RWPE2 (cell line): ENCODE data around the gene METTL26.
A peak's percentile ranks its signal among the peaks of the same experiment; 100 is the strongest.

Experiments
- ATAC-seq: fragments of 200-7000 bp; cut with Tn5 transposase; 3 replicates; pipeline ENCODE4 v1.9.1; 2021; ENCODE audit warnings: low read depth
- DNase-seq: peaks from one replicate; pipeline ENCODE4 v3.0.0-alpha.2; 2020; ENCODE audit warnings: low spot score
- H3K27ac ChIP-seq: fragments of 450-650 bp; 2 replicates; pipeline ENCODE4 v1.5.1; 2017; ENCODE audit warnings: mild to moderate bottlenecking; ENCODE audit not compliant: poor library complexity, severe bottlenecking
- H3K27me3 ChIP-seq: fragments of 250-450 bp; sonication (Bioruptor Pico); 2 replicates; pipeline ENCODE4 v1.5.1; 2021; ENCODE audit warnings: mild to moderate bottlenecking, moderate library complexity; ENCODE audit not compliant: insufficient read depth, poor library complexity, severe bottlenecking
- H3K36me3 ChIP-seq: fragments of 250-450 bp; sonication (Bioruptor Pico); 2 replicates; pipeline ENCODE4 v1.5.1; 2020; ENCODE audit warnings: low read depth, mild to moderate bottlenecking, moderate library complexity
- H3K4me1 ChIP-seq: fragments of 250-450 bp; sonication (Bioruptor Pico); 2 replicates; pipeline ENCODE4 v1.5.1; 2021; ENCODE audit warnings: mild to moderate bottlenecking, moderate library complexity; ENCODE audit not compliant: insufficient read depth, poor library complexity, severe bottlenecking
- H3K4me3 ChIP-seq: fragments of 250-450 bp; sonication (Bioruptor Pico); 2 replicates; pipeline ENCODE4 v1.5.1; 2021; ENCODE audit warnings: mild to moderate bottlenecking, moderate library complexity; ENCODE audit not compliant: severe bottlenecking
- H3K9me3 ChIP-seq: fragments of 250-450 bp; sonication (Bioruptor Pico); 2 replicates; pipeline ENCODE4 v1.5.1; 2021; ENCODE audit warnings: mild to moderate bottlenecking, moderate library complexity; ENCODE audit not compliant: severe bottlenecking
- CTCF ChIP-seq: fragments of 450-650 bp; IDR thresholded peaks from one replicate; pipeline ENCODE4 v1.5.1; 2017; ENCODE audit warnings: mild to moderate bottlenecking, moderate library complexity; ENCODE audit not compliant: poor library complexity, severe bottlenecking

METTL26 gene

DNA sequence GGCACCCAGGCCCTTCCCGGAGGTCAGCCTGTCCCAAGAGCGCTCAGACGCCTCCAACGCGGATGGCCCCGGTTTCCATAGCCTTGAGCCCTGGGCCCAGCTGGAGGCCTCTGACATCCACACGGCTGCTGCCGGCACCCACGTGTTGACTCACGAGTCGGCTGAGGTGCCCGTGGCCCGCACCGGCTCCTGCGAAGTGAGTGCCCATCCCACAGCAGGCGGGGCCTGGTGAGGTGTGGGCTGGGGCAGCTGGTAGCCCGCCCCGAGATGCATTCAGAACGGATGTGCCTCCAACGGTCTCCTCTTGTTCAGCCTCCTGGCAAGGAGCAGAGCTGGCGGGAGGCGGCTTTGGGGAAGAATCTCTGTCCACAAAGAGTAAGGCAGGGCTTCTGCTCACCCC is 15.7 kb upstream of the METTL26 start:
- H3K9me3 ChIP-seq = no peaks in the 10 kb centered on the region
- no peaks in the 10 kb centered on the region for H3K27me3 ChIP-seq
- no peak overlapping the region for H3K4me3 ChIP-seq
- peaks cover 8% of the 10 kb centered on the region for H3K4me1 ChIP-seq
- H3K27ac ChIP-seq = no peak overlapping the region
- TF ChIP-seq CTCF = no peak
- DNase-seq (no peak), ATAC-seq (no peak)
- H3K36me3 ChIP-seq = peaks cover 23% of the 10 kb centered on the region; the same call in 1 of the 2 replicates

GRCh38 chr16:649631-650030 is 13.5 kb upstream of the METTL26 start:
- Histone ChIP-seq H3K4me1 (peaks cover 18% of the 10 kb centered on the region), H3K27ac (peak overlapping the region; percentile 79), H3K36me3 (peaks cover 9% of the 10 kb centered on the region; the same call in 1 of the 2 replicates), H3K27me3 (no peaks in the 10 kb centered on the region), H3K9me3 (no peaks in the 10 kb centered on the region), H3K4me3 (peak overlapping the region; percentile 70)
- no peak for TF ChIP-seq CTCF
- no peak for ATAC-seq
- DNase-seq = no peak

DNA sequence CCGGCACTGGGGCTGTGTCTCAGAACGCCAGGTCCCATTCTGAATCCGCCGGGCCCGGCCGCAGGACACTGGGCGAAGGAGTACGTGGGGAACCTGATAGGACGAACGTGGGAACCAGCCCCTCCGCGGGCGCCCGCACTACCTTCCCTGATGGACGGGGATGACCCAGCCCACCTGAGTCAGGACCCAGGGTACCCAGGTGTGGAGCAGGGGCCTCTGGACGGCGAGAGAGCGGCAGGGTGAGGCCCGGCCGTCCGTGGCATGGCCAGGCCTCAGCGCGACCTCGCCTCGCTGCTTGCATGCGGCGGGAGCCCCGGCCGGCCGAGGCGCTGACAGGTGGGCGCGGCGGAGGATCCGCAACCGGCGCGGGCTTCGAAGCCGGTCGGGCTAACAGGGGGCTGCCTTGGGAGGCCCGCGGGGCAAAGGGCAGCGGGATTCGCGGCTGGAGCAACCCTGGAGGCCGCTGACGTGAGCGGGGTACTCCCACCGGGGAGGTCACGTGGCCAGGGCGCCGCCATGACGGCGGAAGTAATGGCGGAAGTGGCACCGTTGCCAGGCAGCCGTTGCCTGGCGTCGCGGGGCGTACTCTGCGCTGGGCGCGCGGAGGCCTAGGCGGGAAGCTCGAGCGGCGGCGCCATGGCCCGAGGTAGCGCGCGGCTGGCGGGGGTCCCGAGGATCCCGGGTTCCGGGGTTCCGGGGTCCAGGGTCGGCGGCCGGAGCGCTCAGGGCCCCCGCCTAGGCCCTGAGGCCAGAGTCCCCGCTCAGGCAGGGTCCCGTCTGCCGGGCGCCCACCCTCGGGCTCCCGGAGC is 12.9 kb upstream of the METTL26 start, which contains the start of gene WDR90:
TSS of gene WDR90 (plus strand) at position 585 of the 809 bp plus-strand sequence. CDS start at position 637, 52 bp downstream.
- H3K9me3 ChIP-seq = no peaks in the 10 kb centered on the region
- no peaks in the 10 kb centered on the region for H3K27me3 ChIP-seq
- no peak for TF ChIP-seq CTCF
- ATAC-seq = peak; percentile 69
- peaks cover 7% of the 10 kb centered on the region; the same call in 1 of the 2 replicates for H3K36me3 ChIP-seq
- H3K4me1 ChIP-seq = peaks cover 18% of the 10 kb centered on the region
- peak within 1 kb of the TSS; percentile 79 for H3K27ac ChIP-seq
- peak; percentile 92 for DNase-seq
- peak within 1 kb of the TSS; percentile 70 for H3K4me3 ChIP-seq

- DNase-seq = no peak
- H3K9me3 ChIP-seq = no peaks in the 10 kb centered on the region
- peaks cover 18% of the 10 kb centered on the region for H3K4me1 ChIP-seq
- H3K36me3 ChIP-seq = peaks cover 7% of the 10 kb centered on the region; the same call in 1 of the 2 replicates
- peak overlapping the region; percentile 79 for H3K27ac ChIP-seq
- H3K4me3 ChIP-seq = peak overlapping the region; percentile 70
- peak; percentile 6 for ATAC-seq
- H3K27me3 ChIP-seq = no peaks in the 10 kb centered on the region
- TF ChIP-seq CTCF = peak; percentile 77
Measured at GRCh38 chr16:648071-648780, 12.1 kb upstream of the METTL26 start.
